ENCODE measurements around the gene KAT8. TPM values are rescaled to one million over a fixed set of nuclear protein-coding genes. Genes with fewer than 3 reads are reported as not detected.

Gene KAT8
- total RNA-seq, 1 experiment from 2014 or later, result 35.1 TPM

DNA sequence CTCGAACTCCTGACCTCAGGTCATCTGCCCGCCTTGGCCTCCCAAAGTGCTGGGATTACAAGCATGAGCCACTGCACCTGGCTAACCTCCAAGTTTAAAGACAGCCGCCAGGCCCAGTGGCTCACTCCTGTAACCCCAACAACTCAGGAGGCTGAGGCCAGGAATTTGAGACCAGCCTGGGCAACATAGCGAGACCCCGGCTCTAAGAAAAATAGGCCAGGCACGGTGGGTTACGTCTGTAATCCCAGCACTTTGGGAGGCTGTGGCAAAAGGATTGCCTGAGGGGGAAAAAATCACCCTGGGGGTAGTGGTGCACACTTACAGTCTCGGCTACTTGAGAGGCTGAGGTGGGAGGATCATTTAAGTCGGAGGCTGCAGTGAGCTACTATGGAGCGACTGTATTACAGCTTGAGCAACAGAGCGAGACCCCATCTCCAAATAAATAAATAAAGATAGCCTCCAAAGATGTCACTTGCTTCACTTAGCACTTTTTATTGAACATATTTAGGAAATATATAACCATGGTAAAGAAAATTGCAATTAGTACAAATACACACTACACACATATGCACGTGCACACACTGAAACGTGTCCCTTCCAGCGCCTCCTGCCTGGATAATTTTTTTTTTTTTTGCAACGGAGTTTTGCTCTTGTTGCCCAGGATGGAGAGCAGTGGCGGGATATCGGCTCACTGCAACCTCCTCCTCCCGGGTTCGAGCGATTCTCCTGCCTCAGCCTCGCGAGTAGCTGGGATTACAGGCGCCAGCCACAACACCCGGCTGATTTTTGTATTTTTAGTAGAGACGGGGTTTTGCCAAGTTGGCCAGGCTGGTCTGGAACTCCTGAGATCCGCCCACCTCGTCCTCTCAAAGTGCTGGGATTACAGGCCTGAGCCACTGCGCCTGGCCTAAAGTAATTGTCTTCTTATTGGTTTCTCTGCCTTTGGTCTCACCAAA, 10.7 kb upstream of the KAT8 start:
- H3K4me1 ChIP-seq (ENCODE audit: insufficient read depth, low read length), result peaks cover 17% of the 10 kb centered on the region
- ATAC-seq, result no peak
- no peaks in the 10 kb centered on the region for H3K27me3 ChIP-seq (ENCODE audit: low read length)
- intact Hi-C loops (cut with micrococcal nuclease), result no loop called here
- no peak overlapping the region for H3K27ac ChIP-seq (ENCODE audit: low read length)
- H4K20me1 ChIP-seq (ENCODE audit: low read length), result no peaks in the 10 kb centered on the region
- H3K9me2 ChIP-seq (replicated peaks; ENCODE audit: low read length), result no peaks in the 10 kb centered on the region
- no TSS peak for BruUV-seq (replicated peaks)
- no peak overlapping the region for H3K4me3 ChIP-seq (ENCODE audit: low read length)
- POLR2A ChIA-PET (ENCODE audit: unreplicated experiment), result no interaction called here
- H2AFZ ChIP-seq (ENCODE audit: low read length), result no peak overlapping the region
- CTCF ChIA-PET, result no interaction called here
- DNase-seq, result no peak
- H3K36me3 ChIP-seq (ENCODE audit: low read depth, low read length), result 0 out of 2 replicates have a peak, but pooled peaks cover 2% of the 10 kb centered on the region
- H3K9ac ChIP-seq (ENCODE audit: low read length), result no peak overlapping the region
- no peaks in the 10 kb centered on the region for H3F3A ChIP-seq (ENCODE audit: low read length, unreplicated experiment)
- H3K79me2 ChIP-seq (ENCODE audit: low read length), result peaks cover 15% of the 10 kb centered on the region
- no peaks in the 10 kb centered on the region for H3K9me3 ChIP-seq (ENCODE audit: low read length)
- no peak overlapping the region for H3K4me2 ChIP-seq (ENCODE audit: low read length)
- no peak for TF ChIP-seq CTCF (conservative IDR thresholded peaks at IDR 0.05; ENCODE audit: low read depth, low read length)
- TF ChIP-seq EZH2phosphoT487 (IDR thresholded peaks at IDR 0.05; ENCODE audit: borderline replicate concordance, low read length), result no peak
- TF ChIP-seq EZH2 (IDR thresholded peaks at IDR 0.05; ENCODE audit: low read length, unreplicated experiment), result no peak

DNA sequence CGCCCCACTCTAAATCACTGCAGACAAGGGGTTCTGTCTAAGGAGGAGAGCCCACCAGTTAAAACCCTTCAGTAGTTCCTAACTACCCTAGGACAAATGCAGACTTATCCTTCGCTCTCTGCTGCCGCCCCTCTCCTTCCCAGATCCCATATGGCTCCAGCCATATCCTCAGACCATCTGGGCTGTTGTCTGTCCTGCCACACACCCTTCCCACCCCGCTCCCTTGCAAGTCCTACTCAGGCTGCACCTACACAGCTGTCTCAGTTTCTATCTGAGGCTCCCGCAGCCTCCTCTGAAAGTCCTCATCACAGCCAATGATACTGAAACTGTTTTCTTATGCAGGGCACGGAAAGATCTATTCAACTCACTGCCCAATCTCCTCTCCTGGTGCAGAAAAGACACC, 10.0 kb upstream of the KAT8 start:
- ChIA-PET CTCF (no interaction called here), POLR2A (ENCODE audit: unreplicated experiment) (no interaction called here)
- no peaks in the 10 kb centered on the region for H3K9me3 ChIP-seq (ENCODE audit: low read length)
- no peaks in the 10 kb centered on the region for H3K9me2 ChIP-seq (replicated peaks; ENCODE audit: low read length)
- H4K20me1 ChIP-seq (ENCODE audit: low read length), result no peaks in the 10 kb centered on the region
- intact Hi-C loops (cut with micrococcal nuclease), result no loop called here
- no peaks in the 10 kb centered on the region for H3K27me3 ChIP-seq (ENCODE audit: low read length)
- ATAC-seq, result no peak
- peaks cover 17% of the 10 kb centered on the region for H3K4me1 ChIP-seq (ENCODE audit: insufficient read depth, low read length)
- no peak overlapping the region for H3K9ac ChIP-seq (ENCODE audit: low read length)
- H2AFZ ChIP-seq (ENCODE audit: low read length), result peak overlapping the region; percentile 93; the same call in 1 of the 2 replicates
- H3K36me3 ChIP-seq (ENCODE audit: low read depth, low read length), result peaks cover 8% of the 10 kb centered on the region; the same call in 1 of the 2 replicates
- H3K27ac ChIP-seq (ENCODE audit: low read length), result no peak overlapping the region
- peaks cover 15% of the 10 kb centered on the region for H3K79me2 ChIP-seq (ENCODE audit: low read length)
- H3K4me3 ChIP-seq (ENCODE audit: low read length), result no peak overlapping the region
- no TSS peak for BruUV-seq (replicated peaks)
- DNase-seq, result no peak
- no peaks in the 10 kb centered on the region for H3F3A ChIP-seq (ENCODE audit: low read length, unreplicated experiment)
- peak overlapping the region; percentile 88; the same call in 1 of the 2 replicates for H3K4me2 ChIP-seq (ENCODE audit: low read length)
- TF ChIP-seq CTCF (conservative IDR thresholded peaks at IDR 0.05; ENCODE audit: low read depth, low read length) (no peak), EZH2 (IDR thresholded peaks at IDR 0.05; ENCODE audit: low read length, unreplicated experiment) (no peak), EZH2phosphoT487 (IDR thresholded peaks at IDR 0.05; ENCODE audit: borderline replicate concordance, low read length) (no peak)

Data from PC-3 (cell line).